HEK293 (cell line): ENCODE results near the gene PCYOX1L.
A peak's percentile ranks its signal among the peaks of the same experiment; 100 is the strongest.

ENCODE experiments used
- GLIS2 ChIP-seq: fragments of 450-650 bp; formaldehyde crosslinking; IDR thresholded peaks from 2 replicates; pipeline ENCODE4 v1.5.1; 2016; ENCODE audit warnings: missing biosample characterization, missing genetic modification characterization
- HIC1 ChIP-seq: fragments of 450-650 bp; formaldehyde crosslinking; IDR thresholded peaks from 2 replicates; pipeline ENCODE4 v1.5.1; 2016; ENCODE audit warnings: missing biosample characterization, missing genetic modification characterization
- KLF1 ChIP-seq: fragments of 450-650 bp; formaldehyde crosslinking; IDR thresholded peaks from 2 replicates; pipeline ENCODE4 v1.5.1; 2016; ENCODE audit warnings: missing biosample characterization, missing genetic modification characterization
- PBX3 ChIP-seq: sonication (generic); formaldehyde crosslinking; IDR thresholded peaks from 2 replicates; pipeline ENCODE4 v1.8.1; 2022; ENCODE audit warnings: mild to moderate bottlenecking, moderate library complexity, missing genetic modification reagents
- PRDM6 ChIP-seq: fragments of 450-650 bp; formaldehyde crosslinking; IDR thresholded peaks from 2 replicates; pipeline ENCODE4 v1.5.1; 2017; ENCODE audit warnings: missing biosample characterization, missing genetic modification characterization
- SETDB1 ChIP-seq: IDR thresholded peaks from one replicate; pipeline ENCODE4 v1.6.1; 2017; ENCODE audit warnings: mild to moderate bottlenecking, low read length, moderate library complexity, mixed read lengths; ENCODE audit not compliant: insufficient read length
- ZBTB20 ChIP-seq: fragments of 450-650 bp; formaldehyde crosslinking; IDR thresholded peaks from 2 replicates; pipeline ENCODE4 v1.5.1; 2016; ENCODE audit warnings: missing biosample characterization, missing genetic modification characterization
- ZBTB48 ChIP-seq: fragments of 450-650 bp; formaldehyde crosslinking; IDR thresholded peaks from 2 replicates; pipeline ENCODE4 v1.5.1; 2016; ENCODE audit warnings: missing biosample characterization, missing genetic modification characterization
- ZFHX2 ChIP-seq: fragments of 450-650 bp; formaldehyde crosslinking; conservative IDR thresholded peaks from 2 replicates; pipeline ENCODE4 v1.5.1; 2016; ENCODE audit warnings: missing biosample characterization, missing genetic modification characterization
- ZNF146 ChIP-seq: fragments of 450-650 bp; formaldehyde crosslinking; IDR thresholded peaks from 2 replicates; pipeline ENCODE4 v1.5.1; 2016; ENCODE audit warnings: missing biosample characterization, missing genetic modification characterization
- ZNF169 ChIP-seq: fragments of 450-650 bp; formaldehyde crosslinking; IDR thresholded peaks from 2 replicates; pipeline ENCODE4 v1.5.1; 2016; ENCODE audit warnings: missing biosample characterization, missing genetic modification characterization
- ZNF174 ChIP-seq: fragments of 450-650 bp; formaldehyde crosslinking; IDR thresholded peaks from 2 replicates; pipeline ENCODE4 v1.5.0; 2017; ENCODE audit warnings: missing biosample characterization, mild to moderate bottlenecking, missing genetic modification characterization
- ZNF18 ChIP-seq: fragments of 450-650 bp; formaldehyde crosslinking; IDR thresholded peaks from 2 replicates; pipeline ENCODE4 v1.5.1; 2016; ENCODE audit warnings: missing biosample characterization, missing genetic modification characterization
- ZNF350 ChIP-seq: fragments of 450-650 bp; formaldehyde crosslinking; IDR thresholded peaks from 2 replicates; pipeline ENCODE4 v1.5.0; 2017; ENCODE audit warnings: missing biosample characterization, mild to moderate bottlenecking, missing genetic modification characterization
- ZNF366 ChIP-seq: fragments of 450-650 bp; formaldehyde crosslinking; conservative IDR thresholded peaks from 2 replicates; pipeline ENCODE4 v1.5.1; 2016; ENCODE audit warnings: missing biosample characterization, missing genetic modification characterization
- ZNF398 ChIP-seq: fragments of 450-650 bp; formaldehyde crosslinking; IDR thresholded peaks from 2 replicates; pipeline ENCODE4 v1.5.1; 2017; ENCODE audit warnings: missing biosample characterization, missing genetic modification characterization
- ZNF449 ChIP-seq: fragments of 450-650 bp; formaldehyde crosslinking; IDR thresholded peaks from 2 replicates; pipeline ENCODE4 v1.5.1; 2017; ENCODE audit warnings: missing biosample characterization, mild to moderate bottlenecking, missing genetic modification characterization, moderate library complexity
- ZNF488 ChIP-seq: fragments of 450-650 bp; formaldehyde crosslinking; IDR thresholded peaks from 2 replicates; pipeline ENCODE4 v1.5.1; 2016; ENCODE audit warnings: missing biosample characterization, missing genetic modification characterization
- ZNF558 ChIP-seq: fragments of 450-650 bp; formaldehyde crosslinking; IDR thresholded peaks from 2 replicates; pipeline ENCODE4 v1.5.1; 2016; ENCODE audit warnings: missing biosample characterization, missing genetic modification characterization
- ZNF585B ChIP-seq: fragments of 450-650 bp; formaldehyde crosslinking; IDR thresholded peaks from 2 replicates; pipeline ENCODE4 v1.5.1; 2016; ENCODE audit warnings: missing biosample characterization, missing genetic modification characterization
- ZNF660 ChIP-seq: fragments of 450-650 bp; IDR thresholded peaks from 2 replicates; pipeline ENCODE4 v1.5.1; 2018; ENCODE audit warnings: missing biosample characterization, mild to moderate bottlenecking, missing genetic modification characterization
- ZNF692 ChIP-seq: fragments of 450-650 bp; formaldehyde crosslinking; IDR thresholded peaks from 2 replicates; pipeline ENCODE4 v1.5.1; 2016; ENCODE audit warnings: missing biosample characterization, missing genetic modification characterization
- ZNF704 ChIP-seq: fragments of 450-650 bp; formaldehyde crosslinking; IDR thresholded peaks from 2 replicates; pipeline ENCODE4 v1.5.1; 2016; ENCODE audit warnings: missing biosample characterization, missing genetic modification characterization
- ZNF747 ChIP-seq: fragments of 450-650 bp; formaldehyde crosslinking; IDR thresholded peaks from 2 replicates; pipeline ENCODE4 v1.5.1; 2016; ENCODE audit warnings: missing biosample characterization, missing genetic modification characterization

Gene PCYOX1L

GRCh38 chr5:149416987-149417710 lies 59.3 kb downstream of the PCYOX1L start (continued):
- TF ChIP-seq ZNF18 (tag by site-specific recombination): no peak
- no peak for TF ChIP-seq KLF1 (tag by site-specific recombination)
- no peak for TF ChIP-seq PRDM6 (tag by site-specific recombination)
- TF ChIP-seq ZNF558 (tag by site-specific recombination): no peak
- peak; percentile 72 for TF ChIP-seq ZNF398
- no peak for TF ChIP-seq ZNF449 (tag by site-specific recombination)
- no peak for TF ChIP-seq ZNF704 (tag by site-specific recombination)
- TF ChIP-seq ZNF169 (tag by site-specific recombination): no peak
- 0 out of 2 replicates have a peak, but pooled peaks have one; percentile 12 for TF ChIP-seq ZFHX2 (tag by site-specific recombination)
- no peak for TF ChIP-seq ZNF146 (tag by site-specific recombination)
- TF ChIP-seq ZBTB48 (tag by site-specific recombination): 0 out of 2 replicates have a peak, but pooled peaks have one; percentile 21
- peak; percentile 74; the same call in 1 of the 2 replicates for TF ChIP-seq ZNF366
- no peak for TF ChIP-seq SETDB1
- no peak for TF ChIP-seq ZNF585B (tag by site-specific recombination)
- TF ChIP-seq ZNF660: no peak
- TF ChIP-seq HIC1 (tag by site-specific recombination): no peak
- TF ChIP-seq ZBTB20: no peak
- TF ChIP-seq ZNF747 (tag by site-specific recombination): no peak
- TF ChIP-seq PBX3 (CRISPR knock-in tag): no peak
- no peak for TF ChIP-seq ZNF488 (tag by site-specific recombination)
- TF ChIP-seq ZNF692 (tag by site-specific recombination): no peak
- TF ChIP-seq ZNF174 (tag by site-specific recombination): no peak
- no peak for TF ChIP-seq ZNF350 (tag by site-specific recombination)
- no peak for TF ChIP-seq GLIS2 (tag by site-specific recombination)
